GM23338 (cell line): Measurements from ENCODE around the gene ANKRD40CL. TPM values are rescaled to one million over a fixed set of nuclear protein-coding genes. Genes with fewer than 3 reads are reported as not detected.

ENCODE experiments used
- ATAC-seq: fragments of 200-7000 bp; cut with Tn5 transposase; 3 replicates; pipeline ENCODE4 v1.9.1; 2020
- DNase-seq: peaks from one replicate; pipeline ENCODE4 v3.0.0-alpha.2; 2015; ENCODE audit warnings: low spot score
- H2AFZ ChIP-seq: fragments of 200-600 bp; sonication (generic); 2 replicates; pipeline ENCODE4 v1.8.0; 2016; ENCODE audit warnings: antibody characterized with exemption, mild to moderate bottlenecking, moderate library complexity
- H3F3A ChIP-seq: fragments of 200-600 bp; sonication (generic); replicated peaks from 2 replicates; pipeline ENCODE4 v1.8.0; 2017; ENCODE audit warnings: antibody characterized with exemption, mixed run types, low read depth
- H3K27ac ChIP-seq: fragments of 200-600 bp; sonication (generic); 2 replicates; pipeline ENCODE4 v1.6.1; 2016; ENCODE audit warnings: low read depth
- H3K27me3 ChIP-seq: fragments of 200-600 bp; sonication (generic); 2 replicates; pipeline ENCODE4 v1.8.0; 2016; ENCODE audit warnings: mild to moderate bottlenecking, mixed run types, moderate library complexity; ENCODE audit not compliant: insufficient read depth
- H3K36me3 ChIP-seq: fragments of 200-600 bp; sonication (generic); 2 replicates; pipeline ENCODE4 v1.8.0; 2016; ENCODE audit warnings: mild to moderate bottlenecking; ENCODE audit not compliant: insufficient read depth
- H3K4me1 ChIP-seq: fragments of 200-600 bp; sonication (generic); 2 replicates; pipeline ENCODE4 v1.8.0; 2016; ENCODE audit warnings: mild to moderate bottlenecking, moderate library complexity; ENCODE audit not compliant: insufficient read depth
- H3K4me2 ChIP-seq: fragments of 200-600 bp; sonication (generic); 2 replicates; pipeline ENCODE4 v1.7.1; 2017; ENCODE audit warnings: mixed run types
- H3K4me3 ChIP-seq: fragments of 200-600 bp; sonication (generic); 2 replicates; pipeline ENCODE4 v1.6.1; 2016; ENCODE audit warnings: mixed run types
- H3K79me2 ChIP-seq: fragments of 200-600 bp; sonication (generic); replicated peaks from 2 replicates; pipeline ENCODE4 v1.8.0; 2017; ENCODE audit warnings: mild to moderate bottlenecking; ENCODE audit not compliant: insufficient read depth
- H3K9me2 ChIP-seq: fragments of 200-600 bp; sonication (generic); 2 replicates; pipeline ENCODE4 v1.8.0; 2017; ENCODE audit not compliant: insufficient read depth
- H4K20me1 ChIP-seq: fragments of 200-600 bp; sonication (generic); replicated peaks from 2 replicates; pipeline ENCODE4 v1.8.0; 2017; ENCODE audit warnings: mild to moderate bottlenecking; ENCODE audit not compliant: insufficient read depth
- H3K27ac Mint-ChIP-seq: 2 replicates; pipeline ENCODE4 v1.8.0; 2020; ENCODE audit warnings: inconsistent platforms, mild to moderate bottlenecking, moderate library complexity, mixed read lengths
- H3K27me3 Mint-ChIP-seq: 3 replicates; pipeline ENCODE4 v1.8.0; 2022; ENCODE audit warnings: low read depth, mild to moderate bottlenecking, moderate library complexity, mixed read lengths, inconsistent platforms; ENCODE audit not compliant: insufficient read depth, poor library complexity
- H3K36me3 Mint-ChIP-seq: 3 replicates; pipeline ENCODE4 v1.8.0; 2021; ENCODE audit warnings: low read depth, mild to moderate bottlenecking, inconsistent platforms, moderate library complexity, mixed read lengths
- H3K4me1 Mint-ChIP-seq: 3 replicates; pipeline ENCODE4 v1.8.0; 2020; ENCODE audit warnings: mild to moderate bottlenecking, inconsistent platforms, mixed read lengths
- H3K4me3 Mint-ChIP-seq: 3 replicates; pipeline ENCODE4 v1.8.0; 2021; ENCODE audit warnings: moderate library complexity, mild to moderate bottlenecking, inconsistent platforms, mixed read lengths
- H3K9me3 Mint-ChIP-seq: 3 replicates; pipeline ENCODE4 v1.8.0; 2020; ENCODE audit warnings: moderate library complexity, mild to moderate bottlenecking, inconsistent platforms, mixed read lengths
- CREB1 ChIP-seq: fragments of 250-450 bp; sonication (Bioruptor Pico); IDR thresholded peaks from 2 replicates; pipeline ENCODE4 v1.5.0; 2020; ENCODE audit warnings: low read depth, mild to moderate bottlenecking, moderate library complexity
- CTCF ChIP-seq, 2 experiments: fragments of 200-600 bp in 1 of 2; sonication (generic) in 1 of 2; conservative IDR thresholded peaks; 2 replicates each; pipeline versions ENCODE4 v1.5.1 to v1.6.1; 2016 to 2017; ENCODE audit warnings: antibody characterized with exemption in 2 of 2, low read depth in 2 of 2, mild to moderate bottlenecking in 2 of 2, moderate library complexity in 1 of 2
- EZH2 ChIP-seq: fragments of 200-600 bp; sonication (generic); IDR thresholded peaks from one replicate; pipeline ENCODE4 v1.8.0; 2017; ENCODE audit warnings: antibody characterized with exemption, mild to moderate bottlenecking, low read depth; ENCODE audit not compliant: unreplicated experiment
- EZH2phosphoT487 ChIP-seq: fragments of 200-600 bp; sonication (generic); IDR thresholded peaks from one replicate; pipeline ENCODE4 v1.8.1; 2018; ENCODE audit warnings: antibody characterized with exemption; ENCODE audit not compliant: unreplicated experiment
- NANOG ChIP-seq: IDR thresholded peaks from 2 replicates; pipeline ENCODE4 v1.6.1; 2016; ENCODE audit warnings: antibody characterized with exemption, borderline replicate concordance
- POLR2AphosphoS5 ChIP-seq: IDR thresholded peaks from 2 replicates; pipeline ENCODE4 v1.6.1; 2016; ENCODE audit warnings: antibody characterized with exemption, low read depth
- STAT1 ChIP-seq: IDR thresholded peaks from one replicate; pipeline ENCODE4 v1.6.1; 2016; ENCODE audit warnings: antibody characterized with exemption; ENCODE audit not compliant: unreplicated experiment
- ZNF114 ChIP-seq: fragments of 250-450 bp; sonication (Bioruptor Pico); IDR thresholded peaks from 2 replicates; pipeline ENCODE4 v1.5.0; 2020; ENCODE audit warnings: mild to moderate bottlenecking, moderate library complexity
- ZNF331 ChIP-seq: fragments of 250-450 bp; sonication (Bioruptor Pico); IDR thresholded peaks from 2 replicates; pipeline ENCODE4 v1.5.0; 2020; ENCODE audit warnings: low read depth, mild to moderate bottlenecking, moderate library complexity
- polyA plus RNA-seq: library from polyadenylated mRNA; unstranded; fragments of >200 nt; fragmentation: Nextera tagmentation; extraction: Ambion mirVana; gene quantifications from 2 replicates; pipeline ENCODE4 v1.2.1, GENCODE V29; 2016
- total RNA-seq: library from RNA; depleted of rRNA; stranded (reverse); fragments of >200 nt; shearing (Covaris generic); gene quantifications from 2 replicates; pipeline ENCODE4 v1.2.3, GENCODE V29; 2014
- TF ChIP-seq, protein P1 (sequence below): IDR thresholded peaks from one replicate; pipeline ENCODE4 v1.6.1; 2018; ENCODE audit warnings: antibody characterized with exemption; ENCODE audit not compliant: unreplicated experiment
- TF ChIP-seq, protein P2 (sequence below): IDR thresholded peaks from 2 replicates; pipeline ENCODE4 v1.6.1; 2016; ENCODE audit warnings: antibody characterized with exemption

Gene ANKRD40CL
- total and polyA plus RNA-seq, 2 experiments from 2014 or later = not detected

GRCh38 chr17:50715471-50715870 is 51.8 kb downstream of the ANKRD40CL start:
- H3K27ac ChIP-seq = no peak overlapping the region
- H3K4me1 ChIP-seq = peaks cover 2% of the 10 kb centered on the region; the same call in 1 of the 2 replicates
- H3K36me3 Mint-ChIP-seq = no peaks in the 10 kb centered on the region; the same call in 2 of the 3 replicates
- H3K27ac Mint-ChIP-seq = no peak overlapping the region
- no peak overlapping the region for H2AFZ ChIP-seq
- H3K36me3 ChIP-seq = no peaks in the 10 kb centered on the region
- TF ChIP-seq EZH2phosphoT487 (no peak), ZNF331 (no peak), CTCF (conservative IDR thresholded peaks at IDR 0.05; ENCODE audit: low read depth in 2 of 2) (no peak), NANOG (no peak), POLR2AphosphoS5 (no peak), CREB1 (no peak)
- TF ChIP-seq, protein P1, sequence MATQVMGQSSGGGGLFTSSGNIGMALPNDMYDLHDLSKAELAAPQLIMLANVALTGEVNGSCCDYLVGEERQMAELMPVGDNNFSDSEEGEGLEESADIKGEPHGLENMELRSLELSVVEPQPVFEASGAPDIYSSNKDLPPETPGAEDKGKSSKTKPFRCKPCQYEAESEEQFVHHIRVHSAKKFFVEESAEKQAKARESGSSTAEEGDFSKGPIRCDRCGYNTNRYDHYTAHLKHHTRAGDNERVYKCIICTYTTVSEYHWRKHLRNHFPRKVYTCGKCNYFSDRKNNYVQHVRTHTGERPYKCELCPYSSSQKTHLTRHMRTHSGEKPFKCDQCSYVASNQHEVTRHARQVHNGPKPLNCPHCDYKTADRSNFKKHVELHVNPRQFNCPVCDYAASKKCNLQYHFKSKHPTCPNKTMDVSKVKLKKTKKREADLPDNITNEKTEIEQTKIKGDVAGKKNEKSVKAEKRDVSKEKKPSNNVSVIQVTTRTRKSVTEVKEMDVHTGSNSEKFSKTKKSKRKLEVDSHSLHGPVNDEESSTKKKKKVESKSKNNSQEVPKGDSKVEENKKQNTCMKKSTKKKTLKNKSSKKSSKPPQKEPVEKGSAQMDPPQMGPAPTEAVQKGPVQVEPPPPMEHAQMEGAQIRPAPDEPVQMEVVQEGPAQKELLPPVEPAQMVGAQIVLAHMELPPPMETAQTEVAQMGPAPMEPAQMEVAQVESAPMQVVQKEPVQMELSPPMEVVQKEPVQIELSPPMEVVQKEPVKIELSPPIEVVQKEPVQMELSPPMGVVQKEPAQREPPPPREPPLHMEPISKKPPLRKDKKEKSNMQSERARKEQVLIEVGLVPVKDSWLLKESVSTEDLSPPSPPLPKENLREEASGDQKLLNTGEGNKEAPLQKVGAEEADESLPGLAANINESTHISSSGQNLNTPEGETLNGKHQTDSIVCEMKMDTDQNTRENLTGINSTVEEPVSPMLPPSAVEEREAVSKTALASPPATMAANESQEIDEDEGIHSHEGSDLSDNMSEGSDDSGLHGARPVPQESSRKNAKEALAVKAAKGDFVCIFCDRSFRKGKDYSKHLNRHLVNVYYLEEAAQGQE = no peak
- TF ChIP-seq, protein P2, sequence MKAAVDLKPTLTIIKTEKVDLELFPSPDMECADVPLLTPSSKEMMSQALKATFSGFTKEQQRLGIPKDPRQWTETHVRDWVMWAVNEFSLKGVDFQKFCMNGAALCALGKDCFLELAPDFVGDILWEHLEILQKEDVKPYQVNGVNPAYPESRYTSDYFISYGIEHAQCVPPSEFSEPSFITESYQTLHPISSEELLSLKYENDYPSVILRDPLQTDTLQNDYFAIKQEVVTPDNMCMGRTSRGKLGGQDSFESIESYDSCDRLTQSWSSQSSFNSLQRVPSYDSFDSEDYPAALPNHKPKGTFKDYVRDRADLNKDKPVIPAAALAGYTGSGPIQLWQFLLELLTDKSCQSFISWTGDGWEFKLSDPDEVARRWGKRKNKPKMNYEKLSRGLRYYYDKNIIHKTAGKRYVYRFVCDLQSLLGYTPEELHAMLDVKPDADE = no peak
- no peaks in the 10 kb centered on the region for H3K27me3 ChIP-seq
- H4K20me1 ChIP-seq = peaks cover 2% of the 10 kb centered on the region
- H3K4me2 ChIP-seq = no peak overlapping the region
- no peak for ATAC-seq
- DNase-seq = no peak
- H3K4me1 Mint-ChIP-seq = peaks cover 9% of the 10 kb centered on the region
- H3K27me3 Mint-ChIP-seq = peaks cover 8% of the 10 kb centered on the region
- peaks cover 3% of the 10 kb centered on the region; the same call in 1 of the 3 replicates for H3K9me3 Mint-ChIP-seq
- H3K79me2 ChIP-seq = peaks cover 11% of the 10 kb centered on the region
- H3F3A ChIP-seq = 0 out of 2 replicates have a peak, but pooled peaks cover 8% of the 10 kb centered on the region
- no peak overlapping the region for H3K4me3 Mint-ChIP-seq
- H3K4me3 ChIP-seq = no peak overlapping the region
- no peaks in the 10 kb centered on the region for H3K9me2 ChIP-seq

- no peaks in the 10 kb centered on the region for H3K9me3 Mint-ChIP-seq
- Histone ChIP-seq H3K36me3 (no peaks in the 10 kb centered on the region), H4K20me1 (no peaks in the 10 kb centered on the region), H3K9me2 (no peaks in the 10 kb centered on the region), H3K27me3 (no peaks in the 10 kb centered on the region), H3K27ac (no peak overlapping the region), H2AFZ (peak overlapping the region; percentile 91; the same call in 1 of the 2 replicates), H3K4me2 (no peak overlapping the region), H3F3A (0 out of 2 replicates have a peak, but pooled peaks cover 5% of the 10 kb centered on the region), H3K79me2 (no peaks in the 10 kb centered on the region), H3K4me1 (peaks cover 5% of the 10 kb centered on the region), H3K4me3 (no peak overlapping the region)
- ATAC-seq = no peak
- H3K4me3 Mint-ChIP-seq = no peak overlapping the region
- H3K36me3 Mint-ChIP-seq = no peaks in the 10 kb centered on the region; the same call in 2 of the 3 replicates
- H3K4me1 Mint-ChIP-seq = peaks cover 28% of the 10 kb centered on the region
- DNase-seq = no peak
- no peak overlapping the region for H3K27ac Mint-ChIP-seq
- peaks cover 1% of the 10 kb centered on the region for H3K27me3 Mint-ChIP-seq
- no peak for TF ChIP-seq NANOG
- TF ChIP-seq ZNF331 = no peak
- TF ChIP-seq CREB1 = no peak
- TF ChIP-seq CTCF (conservative IDR thresholded peaks at IDR 0.05; ENCODE audit: low read depth in 2 of 2) = no peak
- no peak for TF ChIP-seq POLR2AphosphoS5
- no peak for TF ChIP-seq EZH2
- no peak for TF ChIP-seq EZH2phosphoT487
- no peak for TF ChIP-seq ZNF114
- TF ChIP-seq, protein P1 = no peak
- no peak for TF ChIP-seq STAT1
Observed at GRCh38 chr17:50712641-50713040, 54.7 kb downstream of the ANKRD40CL start.
